Skin epidermis (tissue), 12 donors: Measurements from ENCODE around the gene TAPT1.
"Not testable (repeated sequence)": the region's sequence is repeated elsewhere in the genome, so short reads cannot be mapped to it uniquely, and the experiment has no call there.

Experiments used
- H3K27ac ChIP-seq, 21 experiments: fragments of 200-600 bp; sonication (generic) in 11 of 21; one replicate each; pipeline ENCODE4 v1.5.0; 2020; ENCODE audit warnings: mild to moderate bottlenecking in 3 of 21, inconsistent platforms in 2 of 21, moderate library complexity in 2 of 21
- H3K4me3 ChIP-seq, 7 experiments: fragments of 200-600 bp; sonication (generic) in 2 of 7; one replicate each; pipeline ENCODE4 v1.5.0; 2020; ENCODE audit warnings: inconsistent platforms in 2 of 7, mild to moderate bottlenecking in 2 of 7, moderate library complexity in 1 of 7

Gene TAPT1, protein sequence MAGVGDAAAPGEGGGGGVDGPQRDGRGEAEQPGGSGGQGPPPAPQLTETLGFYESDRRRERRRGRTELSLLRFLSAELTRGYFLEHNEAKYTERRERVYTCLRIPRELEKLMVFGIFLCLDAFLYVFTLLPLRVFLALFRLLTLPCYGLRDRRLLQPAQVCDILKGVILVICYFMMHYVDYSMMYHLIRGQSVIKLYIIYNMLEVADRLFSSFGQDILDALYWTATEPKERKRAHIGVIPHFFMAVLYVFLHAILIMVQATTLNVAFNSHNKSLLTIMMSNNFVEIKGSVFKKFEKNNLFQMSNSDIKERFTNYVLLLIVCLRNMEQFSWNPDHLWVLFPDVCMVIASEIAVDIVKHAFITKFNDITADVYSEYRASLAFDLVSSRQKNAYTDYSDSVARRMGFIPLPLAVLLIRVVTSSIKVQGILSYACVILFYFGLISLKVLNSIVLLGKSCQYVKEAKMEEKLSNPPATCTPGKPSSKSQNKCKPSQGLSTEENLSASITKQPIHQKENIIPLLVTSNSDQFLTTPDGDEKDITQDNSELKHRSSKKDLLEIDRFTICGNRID

GRCh38 chr4:16225863-16226815 is at the start of gene TAPT1:
TSS of gene TAPT1 (minus strand) at chr4:16226471. CDS start at chr4:16226457, 14 bp downstream.
- peak within 1 kb of the TSS; percentile 76 to 97 (median 89) for H3K4me3 ChIP-seq
- peak within 1 kb of the TSS; percentile 78 to 96 (median 92) for H3K27ac ChIP-seq

GRCh38 chr4:16271411-16271810 is 45.1 kb upstream of the TAPT1 start:
- Histone ChIP-seq H3K4me3 (no peak overlapping the region), H3K27ac (peak overlapping the region in 1 of 21 experiments; percentile 49)

DNA sequence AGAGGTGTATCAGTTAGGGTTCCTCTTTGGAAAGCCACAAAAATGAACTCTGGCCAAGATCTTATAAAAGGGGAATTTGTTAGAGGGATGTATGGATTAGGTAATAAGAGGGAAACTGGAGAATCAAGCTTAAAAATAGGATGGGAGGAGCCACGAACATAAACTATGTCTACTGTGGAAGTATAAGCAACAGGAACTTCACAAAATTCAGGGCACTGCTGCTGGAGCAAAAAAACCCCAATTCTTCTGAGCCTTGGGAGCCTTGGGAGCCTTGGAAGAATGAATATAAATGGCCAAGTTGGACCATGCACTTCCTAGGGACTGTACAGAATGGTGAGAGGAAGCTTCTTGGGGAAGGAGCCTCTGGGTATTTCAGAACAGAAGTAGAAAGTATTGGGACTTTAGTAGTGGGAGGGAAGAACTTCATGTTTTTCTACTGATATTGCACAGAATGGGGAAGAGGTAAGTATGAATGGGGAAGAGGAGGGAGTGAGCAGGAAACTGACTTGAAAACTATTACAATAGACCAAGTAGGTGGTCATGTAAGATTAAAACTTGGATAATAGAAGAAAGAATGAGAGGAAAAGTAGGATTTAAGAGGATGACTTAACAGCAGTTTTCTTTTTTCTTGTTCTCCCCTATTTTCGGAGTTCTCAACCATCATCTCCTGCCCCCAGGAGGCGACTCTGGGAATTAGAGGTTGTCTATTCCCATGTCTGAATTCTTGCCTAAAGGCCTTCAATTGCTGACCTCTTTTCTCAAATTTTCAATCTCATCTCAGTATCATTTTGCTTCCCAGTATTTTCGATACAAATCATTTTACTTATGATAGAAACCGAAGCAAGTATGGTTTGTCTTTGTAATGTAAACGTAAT is 44.4 kb upstream of the TAPT1 start:
- no peak overlapping the region for H3K4me3 ChIP-seq
- peak overlapping the region in 3 of 21 experiments; percentile 4 to 49 (median 8) for H3K27ac ChIP-seq

GRCh38 chr4:16269742-16270453 is 43.6 kb upstream of the TAPT1 start:
- peak overlapping the region in 2 of 21 experiments; percentile 8 to 49 for H3K27ac ChIP-seq

GRCh38 chr4:16269240-16269639 is 43.0 kb upstream of the TAPT1 start:
- no peak overlapping the region for H3K4me3 ChIP-seq
- peak overlapping the region in 1 of 21 experiments; percentile 32 for H3K27ac ChIP-seq

More at GRCh38 chr4:16269742-16270453, 43.6 kb upstream of the TAPT1 start:
- H3K4me3 ChIP-seq: not testable (repeated sequence)

DNA sequence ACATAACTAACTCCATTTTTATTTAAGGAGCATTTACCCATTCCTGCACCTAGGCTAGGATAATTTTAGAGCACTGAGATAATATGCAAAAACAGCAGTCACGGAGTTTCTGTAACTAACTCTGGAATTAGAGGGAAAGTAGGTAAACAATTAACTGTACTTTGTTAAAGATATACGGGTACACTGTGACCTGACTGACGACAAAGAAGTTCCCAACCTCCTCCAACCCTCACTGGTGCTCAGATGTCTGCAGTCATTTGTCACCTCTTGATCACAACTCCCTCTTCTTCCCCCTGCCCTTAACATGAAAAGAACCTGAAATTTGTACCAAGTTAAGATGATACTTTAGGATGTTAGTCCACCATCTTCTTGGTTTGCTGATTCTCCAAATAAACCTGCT is 42.0 kb upstream of the TAPT1 start:
- Histone ChIP-seq H3K4me3 (no peak overlapping the region), H3K27ac (no peak overlapping the region)

- Histone ChIP-seq H3K4me3 (no peak overlapping the region), H3K27ac (no peak overlapping the region)
These were observed 41.4 kb upstream of the TAPT1 start for GRCh38 chr4:16267639-16268038.

DNA sequence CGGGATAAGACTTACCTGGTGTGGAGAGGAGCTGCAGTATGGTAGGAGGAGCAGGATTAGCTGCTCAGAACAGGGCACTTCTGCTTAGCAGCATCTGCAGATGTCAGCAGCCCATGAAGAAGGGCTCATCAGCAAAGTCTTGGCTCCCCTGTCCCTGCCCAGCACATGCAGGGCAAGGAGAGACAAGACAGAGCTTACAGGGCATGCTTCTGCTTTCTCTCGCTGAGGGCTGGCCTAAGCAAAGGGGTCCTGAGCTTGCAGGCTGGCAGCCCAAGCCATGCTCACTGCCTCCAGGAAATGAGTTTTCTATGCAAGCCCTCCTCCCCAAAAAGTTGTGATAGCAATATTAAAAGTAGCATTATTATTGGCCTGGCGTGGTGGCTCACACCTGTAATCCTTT is 39.5 kb upstream of the TAPT1 start:
- no peak overlapping the region for H3K4me3 ChIP-seq

DNA sequence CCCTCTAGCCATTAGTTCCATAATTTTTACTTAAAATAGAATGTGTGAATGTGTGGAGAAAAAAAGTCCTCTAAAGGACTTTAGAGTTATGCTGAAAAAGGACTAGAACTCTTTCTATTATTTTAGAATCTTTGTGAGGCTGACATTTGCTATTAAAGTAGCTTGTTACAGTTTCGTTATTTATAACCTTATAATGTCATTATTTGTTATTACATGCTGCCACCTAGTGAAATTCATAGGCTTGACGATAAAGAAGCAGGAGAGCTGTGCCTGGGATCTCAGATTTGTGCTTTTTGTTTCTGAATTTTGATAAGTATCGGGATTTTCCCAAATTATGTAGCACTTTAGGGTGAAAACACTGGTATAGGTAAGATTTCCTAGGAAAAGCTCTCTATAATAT is 38.5 kb upstream of the TAPT1 start:
- Histone ChIP-seq H3K4me3 (no peak overlapping the region), H3K27ac (no peak overlapping the region)

More for the DNA sequence above, 39.5 kb upstream of the TAPT1 start:
- H3K27ac ChIP-seq: no peak overlapping the region

DNA sequence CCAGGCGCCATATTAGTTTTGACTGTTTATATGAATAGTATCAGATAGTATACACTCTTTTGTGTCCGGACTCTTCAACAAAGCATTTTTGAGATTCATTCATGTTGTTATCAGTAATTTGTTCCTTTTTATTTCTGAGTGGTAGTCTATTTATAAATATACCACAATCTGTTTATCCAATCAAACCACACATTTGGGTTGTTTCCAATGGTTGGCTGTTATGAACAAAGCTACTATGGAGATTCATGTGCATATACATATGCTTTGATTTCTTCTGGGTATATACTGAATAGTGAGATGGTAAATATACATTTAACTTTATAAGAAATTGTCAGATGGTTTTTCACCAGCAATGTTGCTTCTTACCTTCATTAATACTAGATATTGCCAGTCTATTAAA is 36.8 kb upstream of the TAPT1 start:
- H3K27ac ChIP-seq: no peak overlapping the region

DNA sequence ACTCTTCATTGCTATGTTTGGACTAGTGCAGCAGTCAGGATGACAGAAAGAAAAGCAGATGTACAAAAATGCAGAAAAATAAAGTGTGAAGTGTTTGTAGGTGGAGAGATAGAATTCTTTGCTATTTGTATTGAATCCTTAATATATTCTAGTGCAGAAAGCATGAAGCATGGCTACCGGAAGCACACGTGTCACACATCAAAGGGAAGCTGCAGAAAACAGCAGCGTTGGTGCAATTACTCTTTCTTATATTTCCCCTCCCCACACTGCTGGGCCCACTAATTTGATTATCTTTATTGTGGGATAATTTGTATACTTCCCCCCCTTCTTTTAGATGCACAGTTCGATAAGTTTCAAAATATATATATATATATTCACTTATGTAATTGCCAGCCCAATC is 35.9 kb upstream of the TAPT1 start:
- Histone ChIP-seq H3K27ac (no peak overlapping the region), H3K4me3 (no peak overlapping the region)

More for the DNA sequence above, 36.8 kb upstream of the TAPT1 start:
- H3K4me3 ChIP-seq: no peak overlapping the region

- H3K4me3 ChIP-seq: no peak overlapping the region
- H3K27ac ChIP-seq: no peak overlapping the region
These were observed 35.1 kb upstream of the TAPT1 start for GRCh38 chr4:16261313-16261878.

GRCh38 chr4:16259889-16260246 is 33.6 kb upstream of the TAPT1 start:
- Histone ChIP-seq H3K4me3 (no peak overlapping the region), H3K27ac (no peak overlapping the region)

GRCh38 chr4:16259241-16259888 is 33.1 kb upstream of the TAPT1 start:
- no peak overlapping the region for H3K27ac ChIP-seq
- no peak overlapping the region for H3K4me3 ChIP-seq

- no peak overlapping the region for H3K4me3 ChIP-seq
- no peak overlapping the region for H3K27ac ChIP-seq
These were observed 31.3 kb upstream of the TAPT1 start for GRCh38 chr4:16257611-16258010.

GRCh38 chr4:16256343-16256742 is 30.1 kb upstream of the TAPT1 start:
- Histone ChIP-seq H3K27ac (no peak overlapping the region), H3K4me3 (no peak overlapping the region)

GRCh38 chr4:16255730-16256129 is 29.5 kb upstream of the TAPT1 start:
- no peak overlapping the region for H3K27ac ChIP-seq
- no peak overlapping the region for H3K4me3 ChIP-seq
